Testis (tissue), 3 donors: ENCODE measurements around the gene MEGF11. TPM values are rescaled to one million over a fixed set of nuclear protein-coding genes. Genes with fewer than 3 reads are reported as not detected.

Experiments
- DNase-seq: peaks from one replicate; pipeline ENCODE4 v3.0.0-alpha.2; 2019
- H3K27ac ChIP-seq, 2 donors: fragments of 200-600 bp; sonication (generic); one replicate each; pipeline ENCODE4 v1.5.1; 2019
- H3K27me3 ChIP-seq: fragments of 200-600 bp; sonication (generic); one replicate; pipeline ENCODE4 v1.5.1; 2019
- H3K36me3 ChIP-seq: fragments of 200-600 bp; sonication (generic); one replicate; pipeline ENCODE4 v1.5.1; 2017; ENCODE audit warnings: low read depth; ENCODE audit errors: missing control alignments
- H3K4me1 ChIP-seq: fragments of 200-600 bp; sonication (generic); one replicate; pipeline ENCODE4 v1.5.1; 2019
- H3K4me3 ChIP-seq, 2 donors: fragments of 200-600 bp; sonication (generic); one replicate each; pipeline ENCODE4 v1.5.1; 2017 to 2019
- H3K9me3 ChIP-seq: fragments of 200-600 bp; sonication (generic); one replicate; pipeline ENCODE4 v1.5.1; 2017
- POLR2A ChIP-seq: fragments of 450-650 bp; IDR thresholded peaks from one replicate; pipeline ENCODE4 v1.6.1; 2017; ENCODE audit warnings: antibody characterized with exemption, mild to moderate bottlenecking, moderate library complexity
- WGBS, 2 donors: methylation state at CpG; one replicate each; pipeline ENCODE4 v1.1.5; 2018; 5-methylcytosine and 5-hydroxymethylcytosine counted together
- intact Hi-C: fragments of 100-400 bp; cut with DNase I; formaldehyde crosslinking; loops from one replicate; pipeline ENCODE4 v1.15.1; 2023; ENCODE audit warnings: low total_unique reads
- polyA plus RNA-seq: library from polyadenylated mRNA; stranded (reverse); fragments of 350-450 nt; fragmentation: Illumina TruSeq; extraction: RNeasy Lipid Tissue Mini Kit (QIAGEN cat#74804); gene quantifications from one replicate; pipeline ENCODE4 v1.2.3, GENCODE V29; 2014; ENCODE audit warnings: low read depth, low replicate concordance; ENCODE audit not compliant: insufficient read depth
- total RNA-seq, 2 donors: library from RNA; depleted of rRNA; stranded (reverse); fragments of >200 nt; gene quantifications; one replicate each; pipeline ENCODE4 v1.2.3, GENCODE V29; 2016
- TF ChIP-seq, protein P1 (sequence below), 3 experiments: fragments of 450-650 bp in 2 of 3; fragments of 200-600 bp in 1 of 3; sonication (generic) in 1 of 3; IDR thresholded peaks; one replicate each; pipeline ENCODE4 v1.5.1; 2016 to 2019; ENCODE audit warnings: antibody characterized with exemption in 3 of 3, mild to moderate bottlenecking in 2 of 3, moderate library complexity in 1 of 3

The MEGF11 gene
- total and polyA plus RNA-seq, 3 donors from 2014 or later: 4.5 to 18.7 (median 8.6) TPM

GRCh38 chr15:66254951-66255676 lies 1.6 kb upstream of the MEGF11 start:
- Histone ChIP-seq H3K9me3 (no peaks in the 10 kb centered on the region), H3K4me3 (no peak overlapping the region), H3K27me3 (no peaks in the 10 kb centered on the region), H3K36me3 (no peaks in the 10 kb centered on the region), H3K4me1 (peaks cover 16% of the 10 kb centered on the region), H3K27ac (no peak overlapping the region)
- intact Hi-C loops: no loop called here
- WGBS, 2 donors: 23 to 38% methylated on average over 19 of the region's 19 CpGs
- TF ChIP-seq, protein P1, sequence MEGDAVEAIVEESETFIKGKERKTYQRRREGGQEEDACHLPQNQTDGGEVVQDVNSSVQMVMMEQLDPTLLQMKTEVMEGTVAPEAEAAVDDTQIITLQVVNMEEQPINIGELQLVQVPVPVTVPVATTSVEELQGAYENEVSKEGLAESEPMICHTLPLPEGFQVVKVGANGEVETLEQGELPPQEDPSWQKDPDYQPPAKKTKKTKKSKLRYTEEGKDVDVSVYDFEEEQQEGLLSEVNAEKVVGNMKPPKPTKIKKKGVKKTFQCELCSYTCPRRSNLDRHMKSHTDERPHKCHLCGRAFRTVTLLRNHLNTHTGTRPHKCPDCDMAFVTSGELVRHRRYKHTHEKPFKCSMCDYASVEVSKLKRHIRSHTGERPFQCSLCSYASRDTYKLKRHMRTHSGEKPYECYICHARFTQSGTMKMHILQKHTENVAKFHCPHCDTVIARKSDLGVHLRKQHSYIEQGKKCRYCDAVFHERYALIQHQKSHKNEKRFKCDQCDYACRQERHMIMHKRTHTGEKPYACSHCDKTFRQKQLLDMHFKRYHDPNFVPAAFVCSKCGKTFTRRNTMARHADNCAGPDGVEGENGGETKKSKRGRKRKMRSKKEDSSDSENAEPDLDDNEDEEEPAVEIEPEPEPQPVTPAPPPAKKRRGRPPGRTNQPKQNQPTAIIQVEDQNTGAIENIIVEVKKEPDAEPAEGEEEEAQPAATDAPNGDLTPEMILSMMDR (IDR thresholded peaks at IDR 0.05): no peak
- TF ChIP-seq POLR2A: no peak
- no peak for DNase-seq

GRCh38 chr15:66254089-66254950 lies 770 bp upstream of the MEGF11 start:
- Histone ChIP-seq H3K36me3 (no peaks in the 10 kb centered on the region), H3K4me1 (peaks cover 16% of the 10 kb centered on the region), H3K9me3 (no peaks in the 10 kb centered on the region), H3K4me3 (peak overlapping the region in 1 of 2 donors; percentile 48), H3K27ac (no peak overlapping the region), H3K27me3 (no peaks in the 10 kb centered on the region)
- intact Hi-C loops: no loop called here
- 2 to 6% methylated on average over 26 to 36 of the region's 36 CpGs for WGBS, 2 donors
- TF ChIP-seq, protein P1 (IDR thresholded peaks at IDR 0.05): no peak
- TF ChIP-seq POLR2A: no peak
- no peak for DNase-seq

- H3K27me3 ChIP-seq: no peaks in the 10 kb centered on the region
- H3K9me3 ChIP-seq: no peaks in the 10 kb centered on the region
- peaks cover 16% of the 10 kb centered on the region for H3K4me1 ChIP-seq
- H3K27ac ChIP-seq: no peak overlapping the region
- intact Hi-C loops: no loop called here
- DNase-seq: peak; percentile 18
- WGBS, 2 donors: 1% methylated on average over 14 to 64 of the region's 64 CpGs
- peak overlapping the region; percentile 34 to 48 for H3K4me3 ChIP-seq
- TF ChIP-seq, protein P1 (IDR thresholded peaks at IDR 0.05): peak in 1 of 3 experiments; percentile 6
- TF ChIP-seq POLR2A: no peak
- no peaks in the 10 kb centered on the region for H3K36me3 ChIP-seq
Measured at GRCh38 chr15:66252685-66253417, 699 bp downstream of the MEGF11 start.

GRCh38 chr15:66251790-66252684 lies 1.5 kb downstream of the MEGF11 start:
- H3K9me3 ChIP-seq: no peaks in the 10 kb centered on the region
- 2 to 6% methylated on average over 36 to 67 of the region's 72 CpGs for whole genome bisulfite sequencing, 2 donors
- TF ChIP-seq, protein P1 (IDR thresholded peaks at IDR 0.05): peak in 2 of 3 experiments; percentile 40 to 60
- TF ChIP-seq POLR2A: no peak
- peak overlapping the region; percentile 34 to 48 for H3K4me3 ChIP-seq
- H3K36me3 ChIP-seq: no peaks in the 10 kb centered on the region
- DNase-seq: peak; percentile 58
- H3K4me1 ChIP-seq: peaks cover 16% of the 10 kb centered on the region
- no peak overlapping the region for H3K27ac ChIP-seq
- intact Hi-C loops: no loop called here
- H3K27me3 ChIP-seq: no peaks in the 10 kb centered on the region
